SK-N-SH (cell line): ENCODE data around the gene CELA3A. TPM values are rescaled to one million over a fixed set of nuclear protein-coding genes. Genes with fewer than 3 reads are reported as not detected.

Experiments used
- CTCF ChIA-PET: fragments of 300-600, 350-600 bp; formaldehyde crosslinking; extraction: SDS; loops from one replicate; lab custom pipeline; 2021; lab: Yijun Ruan, JAX
- POLR2A ChIA-PET: fragments of 350-600 bp; sonication (Branson Sonifier 250); formaldehyde crosslinking; extraction: SDS; loops from one replicate; lab custom pipeline; 2020; ENCODE audit warnings: antibody characterized with exemption, inconsistent platforms; lab: Yijun Ruan, JAX
- DNase-seq: peaks from one replicate; pipeline ENCODE4 v3.0.0; 2012
- H2AFZ ChIP-seq: fragments of 200-600 bp; sonication (generic); 2 replicates; pipeline ENCODE4 v1.8.1; 2016; ENCODE audit warnings: antibody characterized with exemption, mild to moderate bottlenecking, low read depth
- H3F3A ChIP-seq: fragments of 200-600 bp; sonication (generic); replicated peaks from 2 replicates; pipeline ENCODE3; 2016; ENCODE audit warnings: antibody characterized with exemption, mild to moderate bottlenecking; ENCODE audit not compliant: insufficient read depth
- H3K27ac ChIP-seq, 2 experiments: fragments of 200-500 bp in 1 of 2; fragments of 200-600 bp in 1 of 2; sonication (Bioruptor generic) in 1 of 2; sonication (generic), shearing (Covaris generic) in 1 of 2; 2 replicates each; pipeline versions ENCODE4 v1.5.1 to v1.6.1; 2014 to 2016; ENCODE audit warnings: low read depth in 2 of 2, inconsistent platforms in 1 of 2, low read length in 1 of 2, mild to moderate bottlenecking in 1 of 2, mixed read lengths in 1 of 2
- H3K27me3 ChIP-seq: fragments of 200-600 bp; sonication (generic), shearing (Covaris generic); 2 replicates; pipeline ENCODE4 v1.6.1; 2016; ENCODE audit warnings: mixed run types; ENCODE audit not compliant: insufficient read depth
- H3K36me3 ChIP-seq, 2 experiments: fragments of 200-500 bp in 1 of 2; fragments of 200-600 bp in 1 of 2; sonication (Bioruptor generic) in 1 of 2; sonication (generic) in 1 of 2; replicated peaks in 1 of 2; 2 replicates each; pipeline versions ENCODE3 to v1.5.1; 2014 to 2016; ENCODE audit warnings: low read length in 1 of 2, mild to moderate bottlenecking in 1 of 2; ENCODE audit not compliant: insufficient read depth in 2 of 2, control insufficient read depth in 1 of 2
- H3K4me1 ChIP-seq, 2 experiments: fragments of 200-500 bp in 1 of 2; fragments of 200-600 bp in 1 of 2; sonication (Bioruptor generic) in 1 of 2; sonication (generic), shearing (Covaris generic) in 1 of 2; 2 replicates each; pipeline versions ENCODE4 v1.5.1 to v1.6.1; 2014 to 2016; ENCODE audit warnings: low read depth in 1 of 2, low read length in 1 of 2, mixed run types in 1 of 2; ENCODE audit not compliant: insufficient read depth in 2 of 2, control insufficient read depth in 1 of 2
- H3K4me2 ChIP-seq: fragments of 200-600 bp; sonication (generic), shearing (Covaris generic); 2 replicates; pipeline ENCODE4 v1.6.1; 2017; ENCODE audit warnings: mixed run types
- H3K4me3 ChIP-seq, 2 experiments: fragments of 200-500 bp in 1 of 2; fragments of 200-600 bp in 1 of 2; sonication (Bioruptor generic) in 1 of 2; sonication (generic), shearing (Covaris generic) in 1 of 2; 2 replicates each; pipeline versions ENCODE4 v1.5.1 to v1.8.1; 2014 to 2016; ENCODE audit warnings: low read depth in 2 of 2, inconsistent platforms in 1 of 2, low read length in 1 of 2, mild to moderate bottlenecking in 1 of 2, mixed read lengths in 1 of 2, moderate library complexity in 1 of 2
- H3K79me2 ChIP-seq: fragments of 200-600 bp; sonication (generic); 2 replicates; pipeline ENCODE4 v1.8.1; 2017; ENCODE audit warnings: mild to moderate bottlenecking; ENCODE audit not compliant: insufficient read depth
- H3K9ac ChIP-seq: fragments of 200-600 bp; sonication (generic); 2 replicates; pipeline ENCODE4 v1.6.1; 2017; ENCODE audit warnings: mixed run types
- H3K9me2 ChIP-seq: fragments of 200-600 bp; sonication (generic); 2 replicates; pipeline ENCODE4 v1.6.1; 2017; ENCODE audit warnings: mixed run types
- H3K9me3 ChIP-seq: fragments of 200-600 bp; sonication (generic); 2 replicates; pipeline ENCODE4 v1.6.1; 2017; ENCODE audit warnings: mixed run types, mild to moderate bottlenecking, moderate library complexity
- H4K20me1 ChIP-seq: fragments of 200-600 bp; sonication (generic); 2 replicates; pipeline ENCODE4 v1.6.1; 2017; ENCODE audit warnings: mild to moderate bottlenecking, mixed run types; ENCODE audit not compliant: insufficient read depth
- EZH2phosphoT487 ChIP-seq: fragments of 200-600 bp; sonication (generic); IDR thresholded peaks from 2 replicates; pipeline ENCODE4 v1.6.1; 2017; ENCODE audit warnings: low read depth, mixed run types, mild to moderate bottlenecking, antibody characterized with exemption, moderate library complexity, borderline replicate concordance
- GABPA ChIP-seq: IDR thresholded peaks from 2 replicates; pipeline ENCODE4 v1.4.0; 2012; ENCODE audit warnings: low read depth, mild to moderate bottlenecking
- RCOR1 ChIP-seq: fragments of 150-350 bp; IDR thresholded peaks from 2 replicates; pipeline ENCODE4 v1.6.1; 2017; ENCODE audit warnings: antibody characterized with exemption, low read length
- SMC3 ChIP-seq: IDR thresholded peaks from 2 replicates; pipeline ENCODE4 v1.6.1; 2012; ENCODE audit warnings: low read depth, low read length, improper control_type of control experiment
- YY1 ChIP-seq: IDR thresholded peaks from 2 replicates; pipeline ENCODE4 v1.4.0; 2012; ENCODE audit warnings: low read depth, mild to moderate bottlenecking
- WGBS: methylation state at CpG from one replicate; pipeline ENCODE4 v1.1.6; 2017; ENCODE audit warnings: low lambda C conversion rate; 5-methylcytosine and 5-hydroxymethylcytosine counted together
- polyA plus RNA-seq, 3 experiments: library from polyadenylated mRNA; depleted of rRNA; stranded (reverse); fragments of >200 nt; gene quantifications; 2 replicates each; pipeline ENCODE4 v1.2.3, GENCODE V29; 2012
- TF ChIP-seq, protein P1 (sequence below): fragments of 150-350 bp; IDR thresholded peaks from 2 replicates; pipeline ENCODE4 v1.6.1; 2016; ENCODE audit warnings: mild to moderate bottlenecking, low read depth, low read length
- TF ChIP-seq, protein P2 (sequence below): fragments of 150-350 bp; IDR thresholded peaks from 2 replicates; pipeline ENCODE4 v1.6.1; 2017; ENCODE audit warnings: antibody characterized with exemption, low read length, low read depth, borderline replicate concordance
- TF ChIP-seq, protein P3 (sequence below): IDR thresholded peaks from 2 replicates; pipeline ENCODE4 v1.4.0; 2012; ENCODE audit warnings: low read depth, borderline replicate concordance
- TF ChIP-seq, protein P4 (sequence below): fragments of 200-600 bp; sonication (generic); IDR thresholded peaks from 2 replicates; pipeline ENCODE4 v1.6.1; 2017; ENCODE audit warnings: antibody characterized with exemption, mild to moderate bottlenecking, moderate library complexity
- TF ChIP-seq, protein P5 (sequence below): IDR thresholded peaks from 2 replicates; pipeline ENCODE4 v1.6.1; 2012; ENCODE audit warnings: mild to moderate bottlenecking, low read depth, low read length, moderate library complexity

CELA3A gene
- polyA plus RNA-seq, 1 of the 3 experiments (the other 2 are of a cell fraction): not detected

DNA sequence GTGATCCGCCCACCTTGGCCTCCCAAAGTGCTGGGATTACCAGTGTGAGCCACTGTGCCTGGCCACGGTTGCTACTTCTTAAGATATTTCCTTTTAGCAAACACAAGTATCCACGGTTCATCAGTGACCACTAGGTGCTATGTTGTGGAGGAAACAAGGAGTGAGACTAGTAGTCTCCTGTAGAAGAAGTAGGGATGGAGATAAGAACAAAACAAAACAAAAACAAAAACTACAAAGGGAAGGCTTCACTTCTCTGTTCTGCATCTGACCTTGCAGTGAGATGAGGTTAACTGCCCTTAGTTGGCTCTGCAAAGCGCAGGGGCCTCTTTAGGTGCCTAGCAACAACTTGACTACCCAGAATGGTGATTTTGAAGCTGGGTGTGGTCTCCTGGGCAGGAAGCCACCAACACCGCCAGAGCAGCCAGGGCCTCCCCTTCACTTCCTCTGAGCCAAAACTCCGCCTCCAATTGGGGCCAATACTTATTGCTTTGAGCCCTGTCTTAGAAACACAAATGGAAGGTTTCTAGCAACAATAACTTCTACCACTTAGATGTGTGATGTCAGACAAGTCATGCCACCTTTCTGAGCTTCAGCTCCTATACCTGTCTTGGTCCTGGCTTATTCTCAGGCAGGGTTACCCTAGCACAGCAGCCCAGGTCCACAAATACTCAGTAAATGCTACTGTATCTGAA, 38.3 kb downstream of the CELA3A start (continued):
- TF ChIP-seq, protein P1, sequence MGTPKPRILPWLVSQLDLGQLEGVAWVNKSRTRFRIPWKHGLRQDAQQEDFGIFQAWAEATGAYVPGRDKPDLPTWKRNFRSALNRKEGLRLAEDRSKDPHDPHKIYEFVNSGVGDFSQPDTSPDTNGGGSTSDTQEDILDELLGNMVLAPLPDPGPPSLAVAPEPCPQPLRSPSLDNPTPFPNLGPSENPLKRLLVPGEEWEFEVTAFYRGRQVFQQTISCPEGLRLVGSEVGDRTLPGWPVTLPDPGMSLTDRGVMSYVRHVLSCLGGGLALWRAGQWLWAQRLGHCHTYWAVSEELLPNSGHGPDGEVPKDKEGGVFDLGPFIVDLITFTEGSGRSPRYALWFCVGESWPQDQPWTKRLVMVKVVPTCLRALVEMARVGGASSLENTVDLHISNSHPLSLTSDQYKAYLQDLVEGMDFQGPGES: no peak
- TF ChIP-seq, protein P2, sequence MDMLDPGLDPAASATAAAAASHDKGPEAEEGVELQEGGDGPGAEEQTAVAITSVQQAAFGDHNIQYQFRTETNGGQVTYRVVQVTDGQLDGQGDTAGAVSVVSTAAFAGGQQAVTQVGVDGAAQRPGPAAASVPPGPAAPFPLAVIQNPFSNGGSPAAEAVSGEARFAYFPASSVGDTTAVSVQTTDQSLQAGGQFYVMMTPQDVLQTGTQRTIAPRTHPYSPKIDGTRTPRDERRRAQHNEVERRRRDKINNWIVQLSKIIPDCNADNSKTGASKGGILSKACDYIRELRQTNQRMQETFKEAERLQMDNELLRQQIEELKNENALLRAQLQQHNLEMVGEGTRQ: no peak
- no peak for TF ChIP-seq EZH2phosphoT487
- TF ChIP-seq YY1: no peak
- no peak for TF ChIP-seq GABPA
- TF ChIP-seq, protein P3, sequence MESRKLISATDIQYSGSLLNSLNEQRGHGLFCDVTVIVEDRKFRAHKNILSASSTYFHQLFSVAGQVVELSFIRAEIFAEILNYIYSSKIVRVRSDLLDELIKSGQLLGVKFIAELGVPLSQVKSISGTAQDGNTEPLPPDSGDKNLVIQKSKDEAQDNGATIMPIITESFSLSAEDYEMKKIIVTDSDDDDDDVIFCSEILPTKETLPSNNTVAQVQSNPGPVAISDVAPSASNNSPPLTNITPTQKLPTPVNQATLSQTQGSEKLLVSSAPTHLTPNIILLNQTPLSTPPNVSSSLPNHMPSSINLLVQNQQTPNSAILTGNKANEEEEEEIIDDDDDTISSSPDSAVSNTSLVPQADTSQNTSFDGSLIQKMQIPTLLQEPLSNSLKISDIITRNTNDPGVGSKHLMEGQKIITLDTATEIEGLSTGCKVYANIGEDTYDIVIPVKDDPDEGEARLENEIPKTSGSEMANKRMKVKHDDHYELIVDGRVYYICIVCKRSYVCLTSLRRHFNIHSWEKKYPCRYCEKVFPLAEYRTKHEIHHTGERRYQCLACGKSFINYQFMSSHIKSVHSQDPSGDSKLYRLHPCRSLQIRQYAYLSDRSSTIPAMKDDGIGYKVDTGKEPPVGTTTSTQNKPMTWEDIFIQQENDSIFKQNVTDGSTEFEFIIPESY: no peak
- TF ChIP-seq, all 33 proteins: peak for 0

DNA sequence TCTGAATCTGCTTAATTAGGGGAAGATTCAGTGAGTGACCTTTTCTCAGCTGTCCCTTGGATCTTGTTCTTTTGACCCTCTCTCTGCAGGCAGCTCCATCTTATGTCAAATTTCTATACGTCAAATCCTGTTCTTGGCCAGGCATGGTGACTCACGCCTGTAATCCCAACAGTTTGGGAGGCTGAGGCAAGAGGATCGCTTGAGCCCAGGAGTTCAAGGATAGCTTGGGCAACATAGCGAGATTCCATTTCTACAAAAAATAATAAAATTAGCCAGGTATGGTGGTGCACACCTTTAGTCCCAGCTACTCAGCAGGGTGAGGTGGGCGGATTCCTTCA, 38.8 kb downstream of the CELA3A start:
- H3K4me1 ChIP-seq: peaks cover 0 to 10% of the 10 kb centered on the region in 2 experiments; a peak in 2 of 4 replicates
- no peak overlapping the region for H3K4me3 ChIP-seq
- H2AFZ ChIP-seq: no peak overlapping the region
- WGBS: 95% methylated on average over 5 of the region's 5 CpGs
- ChIA-PET POLR2A (no interaction called here), CTCF (interaction anchor here (0.7 kb wide), 1 partner anchor 9 kb away, joined by 3 read pairs; no protein-coding TSS in a partner anchor)
- no peaks in the 10 kb centered on the region for H3K79me2 ChIP-seq
- no peaks in the 10 kb centered on the region for H4K20me1 ChIP-seq
- H3K36me3 ChIP-seq: no peaks in the 10 kb centered on the region
- 0 out of 2 replicates have a peak overlapping the region, but pooled peaks have one; percentile 16 for H3K4me2 ChIP-seq
- H3K27ac ChIP-seq: no peak overlapping the region
- DNase-seq: no peak
- TF ChIP-seq, protein P1: no peak
- TF ChIP-seq SMC3 (no peak), RCOR1 (no peak)
- TF ChIP-seq, protein P4, sequence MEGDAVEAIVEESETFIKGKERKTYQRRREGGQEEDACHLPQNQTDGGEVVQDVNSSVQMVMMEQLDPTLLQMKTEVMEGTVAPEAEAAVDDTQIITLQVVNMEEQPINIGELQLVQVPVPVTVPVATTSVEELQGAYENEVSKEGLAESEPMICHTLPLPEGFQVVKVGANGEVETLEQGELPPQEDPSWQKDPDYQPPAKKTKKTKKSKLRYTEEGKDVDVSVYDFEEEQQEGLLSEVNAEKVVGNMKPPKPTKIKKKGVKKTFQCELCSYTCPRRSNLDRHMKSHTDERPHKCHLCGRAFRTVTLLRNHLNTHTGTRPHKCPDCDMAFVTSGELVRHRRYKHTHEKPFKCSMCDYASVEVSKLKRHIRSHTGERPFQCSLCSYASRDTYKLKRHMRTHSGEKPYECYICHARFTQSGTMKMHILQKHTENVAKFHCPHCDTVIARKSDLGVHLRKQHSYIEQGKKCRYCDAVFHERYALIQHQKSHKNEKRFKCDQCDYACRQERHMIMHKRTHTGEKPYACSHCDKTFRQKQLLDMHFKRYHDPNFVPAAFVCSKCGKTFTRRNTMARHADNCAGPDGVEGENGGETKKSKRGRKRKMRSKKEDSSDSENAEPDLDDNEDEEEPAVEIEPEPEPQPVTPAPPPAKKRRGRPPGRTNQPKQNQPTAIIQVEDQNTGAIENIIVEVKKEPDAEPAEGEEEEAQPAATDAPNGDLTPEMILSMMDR: no peak
- TF ChIP-seq, protein P3: no peak
- TF ChIP-seq, protein P5, sequence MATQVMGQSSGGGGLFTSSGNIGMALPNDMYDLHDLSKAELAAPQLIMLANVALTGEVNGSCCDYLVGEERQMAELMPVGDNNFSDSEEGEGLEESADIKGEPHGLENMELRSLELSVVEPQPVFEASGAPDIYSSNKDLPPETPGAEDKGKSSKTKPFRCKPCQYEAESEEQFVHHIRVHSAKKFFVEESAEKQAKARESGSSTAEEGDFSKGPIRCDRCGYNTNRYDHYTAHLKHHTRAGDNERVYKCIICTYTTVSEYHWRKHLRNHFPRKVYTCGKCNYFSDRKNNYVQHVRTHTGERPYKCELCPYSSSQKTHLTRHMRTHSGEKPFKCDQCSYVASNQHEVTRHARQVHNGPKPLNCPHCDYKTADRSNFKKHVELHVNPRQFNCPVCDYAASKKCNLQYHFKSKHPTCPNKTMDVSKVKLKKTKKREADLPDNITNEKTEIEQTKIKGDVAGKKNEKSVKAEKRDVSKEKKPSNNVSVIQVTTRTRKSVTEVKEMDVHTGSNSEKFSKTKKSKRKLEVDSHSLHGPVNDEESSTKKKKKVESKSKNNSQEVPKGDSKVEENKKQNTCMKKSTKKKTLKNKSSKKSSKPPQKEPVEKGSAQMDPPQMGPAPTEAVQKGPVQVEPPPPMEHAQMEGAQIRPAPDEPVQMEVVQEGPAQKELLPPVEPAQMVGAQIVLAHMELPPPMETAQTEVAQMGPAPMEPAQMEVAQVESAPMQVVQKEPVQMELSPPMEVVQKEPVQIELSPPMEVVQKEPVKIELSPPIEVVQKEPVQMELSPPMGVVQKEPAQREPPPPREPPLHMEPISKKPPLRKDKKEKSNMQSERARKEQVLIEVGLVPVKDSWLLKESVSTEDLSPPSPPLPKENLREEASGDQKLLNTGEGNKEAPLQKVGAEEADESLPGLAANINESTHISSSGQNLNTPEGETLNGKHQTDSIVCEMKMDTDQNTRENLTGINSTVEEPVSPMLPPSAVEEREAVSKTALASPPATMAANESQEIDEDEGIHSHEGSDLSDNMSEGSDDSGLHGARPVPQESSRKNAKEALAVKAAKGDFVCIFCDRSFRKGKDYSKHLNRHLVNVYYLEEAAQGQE: no peak
- TF ChIP-seq, all 33 proteins: peak for 0
- H3K9ac ChIP-seq: no peak overlapping the region
- no peaks in the 10 kb centered on the region for H3K9me3 ChIP-seq
- peaks cover 14% of the 10 kb centered on the region for H3F3A ChIP-seq
- H3K27me3 ChIP-seq: no peaks in the 10 kb centered on the region
- H3K9me2 ChIP-seq: no peaks in the 10 kb centered on the region
